ENCODE measurements around the gene DCTN1. TPM values are rescaled to one million over a fixed set of nuclear protein-coding genes. Genes with fewer than 3 reads are reported as not detected.

Gene DCTN1
- total and polyA plus RNA-seq, 8 donors = 65.8 to 181 (median 90.5) TPM

DNA sequence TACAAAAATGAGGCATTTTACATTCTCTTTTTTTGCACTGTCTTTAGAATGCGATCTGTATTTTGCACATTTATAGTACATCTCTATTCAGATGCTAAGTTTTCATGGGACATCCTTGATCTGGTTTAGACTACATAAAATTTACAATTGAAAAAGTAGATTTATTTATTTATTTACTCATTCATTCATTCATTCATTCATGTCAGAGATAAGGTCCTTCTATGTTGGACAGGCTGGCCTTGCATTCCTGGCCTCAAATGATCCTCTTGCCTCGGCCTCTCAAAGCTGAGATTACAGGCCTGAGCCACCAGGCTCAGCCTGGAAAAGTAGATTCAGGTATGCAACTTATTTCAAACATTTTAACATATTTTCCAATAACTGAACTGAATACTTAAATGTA, 16.0 kb upstream of the DCTN1 start:
- no peaks in the 10 kb centered on the region for H3K9me3 ChIP-seq
- no peaks in the 10 kb centered on the region for H3K27me3 ChIP-seq
- H3K36me3 ChIP-seq = no peaks in the 10 kb centered on the region
- intact Hi-C loops (cut with DNase I; ENCODE audit: low total_unique reads) = no loop called here
- no peak overlapping the region for H3K4me3 ChIP-seq
- no peak overlapping the region for H3K27ac ChIP-seq
- 92 to 99% (median 94%) methylated on average over 2 of the region's 2 CpGs for WGBS, 5 donors
- TF ChIP-seq POLR2A (IDR thresholded peaks at IDR 0.05) = no peak
- TF ChIP-seq EP300 (IDR thresholded peaks at IDR 0.05) = no peak
- TF ChIP-seq, protein P1, sequence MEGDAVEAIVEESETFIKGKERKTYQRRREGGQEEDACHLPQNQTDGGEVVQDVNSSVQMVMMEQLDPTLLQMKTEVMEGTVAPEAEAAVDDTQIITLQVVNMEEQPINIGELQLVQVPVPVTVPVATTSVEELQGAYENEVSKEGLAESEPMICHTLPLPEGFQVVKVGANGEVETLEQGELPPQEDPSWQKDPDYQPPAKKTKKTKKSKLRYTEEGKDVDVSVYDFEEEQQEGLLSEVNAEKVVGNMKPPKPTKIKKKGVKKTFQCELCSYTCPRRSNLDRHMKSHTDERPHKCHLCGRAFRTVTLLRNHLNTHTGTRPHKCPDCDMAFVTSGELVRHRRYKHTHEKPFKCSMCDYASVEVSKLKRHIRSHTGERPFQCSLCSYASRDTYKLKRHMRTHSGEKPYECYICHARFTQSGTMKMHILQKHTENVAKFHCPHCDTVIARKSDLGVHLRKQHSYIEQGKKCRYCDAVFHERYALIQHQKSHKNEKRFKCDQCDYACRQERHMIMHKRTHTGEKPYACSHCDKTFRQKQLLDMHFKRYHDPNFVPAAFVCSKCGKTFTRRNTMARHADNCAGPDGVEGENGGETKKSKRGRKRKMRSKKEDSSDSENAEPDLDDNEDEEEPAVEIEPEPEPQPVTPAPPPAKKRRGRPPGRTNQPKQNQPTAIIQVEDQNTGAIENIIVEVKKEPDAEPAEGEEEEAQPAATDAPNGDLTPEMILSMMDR (IDR thresholded peaks at IDR 0.05) = no peak
- no peak for TF ChIP-seq POLR2AphosphoS5 (IDR thresholded peaks at IDR 0.05)
- no peak for DNase-seq
- peaks cover 0 to 8% (median 4%) of the 10 kb centered on the region in 4 donors for H3K4me1 ChIP-seq

DNA sequence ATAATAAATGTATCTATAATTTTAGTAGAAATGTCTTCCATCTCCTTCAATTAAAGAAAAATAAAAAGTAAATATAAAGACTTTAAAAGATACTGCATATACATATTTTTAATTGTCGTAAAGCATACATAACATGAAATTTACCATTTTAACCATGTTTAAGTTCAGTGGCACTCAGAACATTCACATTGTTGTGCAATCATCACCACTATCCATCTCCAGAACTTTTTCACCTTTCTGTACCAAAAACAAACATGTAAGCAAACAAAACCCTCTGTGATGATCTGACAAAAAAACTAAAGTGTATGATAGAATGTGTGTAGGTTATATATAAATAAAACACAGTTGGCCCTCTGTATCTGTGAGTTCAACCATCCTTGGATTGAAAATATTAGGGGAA, 13.4 kb upstream of the DCTN1 start:
- intact Hi-C loops (cut with DNase I; ENCODE audit: low total_unique reads) = no loop called here
- no peaks in the 10 kb centered on the region for H3K36me3 ChIP-seq
- DNase-seq = no peak
- no peaks in the 10 kb centered on the region for H3K27me3 ChIP-seq
- H3K4me1 ChIP-seq = peaks cover 14 to 34% (median 30%) of the 10 kb centered on the region in 4 donors
- no peak overlapping the region for H3K27ac ChIP-seq
- TF ChIP-seq POLR2AphosphoS5 (IDR thresholded peaks at IDR 0.05) (no peak), EP300 (IDR thresholded peaks at IDR 0.05) (no peak), POLR2A (IDR thresholded peaks at IDR 0.05) (no peak)
- TF ChIP-seq, protein P1 (IDR thresholded peaks at IDR 0.05) = no peak
- WGBS, 5 donors = 87 to 98% (median 93%) methylated on average over 1 of the region's 1 CpG
- no peaks in the 10 kb centered on the region for H3K9me3 ChIP-seq
- H3K4me3 ChIP-seq = no peak overlapping the region

DNA sequence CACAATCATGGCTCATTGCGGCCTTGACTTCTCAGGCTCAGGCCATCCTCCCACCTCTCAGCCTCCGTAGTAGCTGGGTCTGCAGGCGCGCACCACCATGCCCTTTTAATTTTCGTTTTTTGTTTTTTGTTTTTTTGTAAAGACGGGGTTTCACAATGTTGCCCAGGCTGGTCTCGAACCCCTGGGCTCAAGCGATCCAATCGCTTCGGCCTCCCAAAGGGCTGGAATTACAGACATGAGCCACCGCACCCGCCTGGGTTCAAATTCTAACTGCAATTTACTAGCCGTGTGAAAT, 12.3 kb upstream of the DCTN1 start:
- Histone ChIP-seq H3K4me1 (peaks cover 14 to 44% (median 40%) of the 10 kb centered on the region in 4 donors), H3K27ac (peak overlapping the region in 1 of 5 donors; percentile 97), H3K36me3 (no peaks in the 10 kb centered on the region), H3K9me3 (no peaks in the 10 kb centered on the region), H3K27me3 (no peaks in the 10 kb centered on the region), H3K4me3 (peak overlapping the region in 2 of 4 donors; percentile 89 to 97)
- intact Hi-C loops (cut with DNase I; ENCODE audit: low total_unique reads) = no loop called here
- no peak for TF ChIP-seq POLR2A (IDR thresholded peaks at IDR 0.05)
- TF ChIP-seq, protein P1 (IDR thresholded peaks at IDR 0.05) = no peak
- TF ChIP-seq POLR2AphosphoS5 (IDR thresholded peaks at IDR 0.05) = no peak
- no peak for TF ChIP-seq EP300 (IDR thresholded peaks at IDR 0.05)
- 70 to 74% (median 71%) methylated on average over 13 of the region's 13 CpGs for WGBS, 5 donors
- no peak for DNase-seq

DNA sequence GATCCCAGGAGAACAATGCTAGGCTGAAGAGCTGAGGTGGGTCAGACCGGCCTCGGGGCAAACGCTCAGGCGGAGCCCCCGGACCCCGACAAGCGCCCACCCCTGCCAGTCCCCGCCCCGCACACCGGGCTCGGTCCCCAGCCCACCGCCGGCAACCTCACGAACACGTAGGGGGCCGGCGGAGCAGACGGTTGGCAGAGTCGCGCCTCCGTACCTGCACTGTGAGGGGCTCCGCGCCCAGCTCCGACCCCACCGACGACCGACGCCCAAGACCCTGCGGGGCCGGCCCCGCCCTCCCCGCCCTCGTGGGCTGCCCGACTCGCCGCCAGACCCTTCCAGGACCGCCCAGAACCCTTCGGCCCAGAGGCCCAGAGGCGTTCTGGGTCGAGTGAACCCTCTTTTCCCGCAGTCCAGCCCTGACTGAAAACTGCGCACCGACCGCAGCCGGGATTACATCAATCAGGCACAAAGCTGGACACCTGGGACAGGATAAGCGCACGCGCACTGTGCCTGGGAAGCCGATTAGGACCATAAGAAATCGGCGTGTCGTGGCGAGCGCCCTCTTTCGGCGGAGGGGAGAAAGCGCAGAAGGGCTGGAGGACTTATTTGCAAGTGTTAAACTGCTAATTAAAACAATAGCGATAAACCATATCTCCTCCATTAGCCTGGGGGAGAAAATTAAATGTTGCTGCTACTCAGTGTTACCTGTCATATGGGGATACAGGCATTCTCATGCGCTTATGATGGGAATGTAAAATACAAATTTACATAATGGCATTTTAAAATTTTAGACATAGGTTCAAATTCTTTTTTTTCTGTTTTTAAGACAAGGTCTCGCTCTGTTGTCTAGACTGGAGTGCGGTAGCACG, 11.7 kb upstream of the DCTN1 start:
- peak overlapping the region; percentile 89 to 97 (median 92) for H3K4me3 ChIP-seq
- H3K27me3 ChIP-seq = no peaks in the 10 kb centered on the region
- intact Hi-C loops (cut with DNase I; ENCODE audit: low total_unique reads) = no loop called here
- H3K27ac ChIP-seq = peak overlapping the region; percentile 90 to 97 (median 92)
- DNase-seq = peak; percentile 94 to 97
- TF ChIP-seq POLR2AphosphoS5 (IDR thresholded peaks at IDR 0.05) (peak in 2 of 3 donors; percentile 76 to 82), POLR2A (IDR thresholded peaks at IDR 0.05) (no peak), EP300 (IDR thresholded peaks at IDR 0.05) (no peak)
- TF ChIP-seq, protein P1 (IDR thresholded peaks at IDR 0.05) = peak in 5 of 7 experiments; percentile 95 to 99 (median 97)
- H3K9me3 ChIP-seq = no peaks in the 10 kb centered on the region
- peaks cover 14 to 50% (median 42%) of the 10 kb centered on the region in 4 donors for H3K4me1 ChIP-seq
- WGBS, 5 donors = 1 to 3% (median 2%) methylated on average over 39 to 62 of the region's 62 CpGs
- H3K36me3 ChIP-seq = no peaks in the 10 kb centered on the region

Data from stomach (tissue), 9 donors.